Gastroesophageal sphincter (tissue), 4 donors: Measurements from ENCODE around the gene GCSAML. TPM values are rescaled to one million over a fixed set of nuclear protein-coding genes. Genes with fewer than 3 reads are reported as not detected.

Experiments used
- ATAC-seq: fragments of 150-250 bp; one replicate; pipeline ENCODE4 v1.9.1; 2016; ENCODE audit warnings: mild to moderate bottlenecking, moderate library complexity
- H3K27ac ChIP-seq, 4 donors: fragments of 200-600 bp; sonication (generic) in 3 of 4; 1 replicate in 3 of 4; 2 replicates in 1 of 4; pipeline ENCODE4 v1.5.1; 2016 to 2019
- H3K27me3 ChIP-seq: fragments of 200-600 bp; sonication (generic); one replicate; pipeline ENCODE4 v1.5.1; 2019
- H3K36me3 ChIP-seq, 2 donors: fragments of 200-600 bp; sonication (generic); one replicate each; pipeline ENCODE4 v1.5.1; 2019; ENCODE audit warnings: control low read depth in 1 of 2
- H3K4me1 ChIP-seq, 3 donors: fragments of 200-600 bp; sonication (generic); 1 replicate in 2 of 3; 2 replicates in 1 of 3; pipeline ENCODE4 v1.5.1; 2016 to 2019; ENCODE audit warnings: control low read depth in 2 of 3
- H3K4me3 ChIP-seq, 2 donors: fragments of 200-600 bp; sonication (generic); one replicate each; pipeline ENCODE4 v1.5.1; 2019; ENCODE audit warnings: mild to moderate bottlenecking in 1 of 2, moderate library complexity in 1 of 2
- H3K9me3 ChIP-seq, 3 donors: fragments of 200-600 bp; sonication (generic); one replicate each; pipeline ENCODE4 v1.5.1; 2017 to 2019; ENCODE audit warnings: control low read depth in 2 of 3
- CTCF ChIP-seq, 4 experiments: fragments of 200-600 bp in 2 of 4; fragments of 450-650 bp in 2 of 4; sonication (generic) in 1 of 4; IDR thresholded peaks; one replicate each; pipeline ENCODE4 v1.5.1; 2017 to 2019; ENCODE audit warnings: antibody characterized with exemption in 4 of 4, mild to moderate bottlenecking in 2 of 4, moderate library complexity in 2 of 4
- EP300 ChIP-seq: sonication (generic); formaldehyde crosslinking; IDR thresholded peaks from one replicate; pipeline ENCODE4 v1.6.1; 2017; ENCODE audit warnings: antibody characterized with exemption, mild to moderate bottlenecking
- POLR2A ChIP-seq, 2 donors: fragments of 450-650 bp; IDR thresholded peaks; one replicate each; pipeline ENCODE4 v1.6.1; 2017; ENCODE audit warnings: antibody characterized with exemption in 2 of 2, mild to moderate bottlenecking in 2 of 2, moderate library complexity in 1 of 2
- POLR2AphosphoS5 ChIP-seq: sonication (generic); formaldehyde crosslinking; IDR thresholded peaks from one replicate; pipeline ENCODE4 v1.6.1; 2017; ENCODE audit warnings: antibody characterized with exemption
- WGBS, 2 donors: methylation state at CpG; one replicate each; pipeline ENCODE4 v1.1.5; 2018; ENCODE audit warnings: low coverage in 1 of 2; 5-methylcytosine and 5-hydroxymethylcytosine counted together
- small RNA-seq, 4 donors: library from RNA; depleted of rRNA; stranded (forward); fragments of <200 nt; gene quantifications; one replicate each; pipeline ENCODE3, GENCODE V24; 2016
- total RNA-seq, 4 donors: library from RNA; depleted of rRNA; stranded (reverse); fragments of >200 nt; gene quantifications; one replicate each; pipeline ENCODE4 v1.1.0, GENCODE V29; 2016

Gene GCSAML
- total RNA-seq, 4 donors from 2014 or later = 0.31 to 4.1 (median 0.69) TPM

DNA sequence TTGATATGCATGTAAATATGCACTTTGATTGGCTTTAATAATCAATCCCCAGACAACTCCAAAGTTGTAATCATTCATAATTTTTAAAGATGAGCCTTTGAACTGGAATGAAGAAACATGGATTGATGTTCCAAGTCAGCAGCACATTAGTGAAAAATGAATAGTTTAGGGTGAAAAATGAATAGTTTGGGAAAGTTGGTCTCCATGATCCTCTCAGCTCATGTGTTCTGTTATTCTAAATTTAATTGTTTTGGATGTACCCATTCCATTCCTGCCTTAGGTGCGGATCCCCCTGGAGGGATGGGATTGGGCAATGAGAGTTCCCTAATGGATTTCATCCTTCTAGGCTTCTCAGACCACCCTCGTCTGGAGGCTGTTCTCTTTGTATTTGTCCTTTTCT is 56.4 kb downstream of the GCSAML start, which contains the start of gene OR2G3:
TSS of gene OR2G3 (plus strand) at position 301 of the 400 bp plus-strand sequence. CDS start at position 301, 0 bp downstream.
- TF ChIP-seq POLR2AphosphoS5 (no peak), CTCF (IDR thresholded peaks at IDR 0.05) (no peak), EP300 (no peak), POLR2A (IDR thresholded peaks at IDR 0.05) (no peak)
- Histone ChIP-seq H3K36me3 (no peaks in the 10 kb centered on the region), H3K27me3 (no peaks in the 10 kb centered on the region), H3K4me1 (no peaks in the 10 kb centered on the region), H3K27ac (no peak within 1 kb of the TSS), H3K9me3 (peaks cover 0 to 9% (median 0%) of the 10 kb centered on the region in 3 donors), H3K4me3 (no peak within 1 kb of the TSS)
- WGBS, 2 donors = 77 to 91% methylated on average over 2 of the region's 2 CpGs
- ATAC-seq = no peak

DNA sequence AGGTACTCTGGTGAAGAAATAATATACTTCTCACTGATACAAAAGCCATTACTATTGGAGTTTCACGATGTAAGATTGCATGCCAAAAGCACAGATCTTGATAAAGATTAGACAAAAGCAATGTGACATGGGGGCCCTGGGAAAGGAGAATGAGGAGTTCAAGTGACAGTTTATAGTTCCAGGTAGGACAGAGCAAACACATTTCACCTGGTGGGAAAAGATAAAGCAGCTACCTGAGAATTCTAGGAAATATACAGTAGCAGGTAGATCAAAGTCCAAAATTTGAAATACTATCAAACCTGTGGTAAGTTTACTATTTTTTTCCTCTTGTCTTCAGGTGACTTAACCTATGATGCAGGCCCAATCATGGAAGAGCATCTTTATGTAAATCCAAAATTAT is 64.5 kb downstream of the GCSAML start:
- Histone ChIP-seq H3K4me3 (no peak overlapping the region), H3K27ac (no peak overlapping the region), H3K36me3 (no peaks in the 10 kb centered on the region), H3K9me3 (peaks cover 0 to 9% (median 0%) of the 10 kb centered on the region in 3 donors), H3K27me3 (no peaks in the 10 kb centered on the region), H3K4me1 (no peaks in the 10 kb centered on the region)
- ATAC-seq = no peak
- 64 to 100% methylated on average over 1 of the region's 1 CpG for WGBS, 2 donors
- TF ChIP-seq POLR2A (IDR thresholded peaks at IDR 0.05) = no peak
- TF ChIP-seq POLR2AphosphoS5 = no peak
- no peak for TF ChIP-seq EP300
- TF ChIP-seq CTCF (IDR thresholded peaks at IDR 0.05) = no peak

DNA sequence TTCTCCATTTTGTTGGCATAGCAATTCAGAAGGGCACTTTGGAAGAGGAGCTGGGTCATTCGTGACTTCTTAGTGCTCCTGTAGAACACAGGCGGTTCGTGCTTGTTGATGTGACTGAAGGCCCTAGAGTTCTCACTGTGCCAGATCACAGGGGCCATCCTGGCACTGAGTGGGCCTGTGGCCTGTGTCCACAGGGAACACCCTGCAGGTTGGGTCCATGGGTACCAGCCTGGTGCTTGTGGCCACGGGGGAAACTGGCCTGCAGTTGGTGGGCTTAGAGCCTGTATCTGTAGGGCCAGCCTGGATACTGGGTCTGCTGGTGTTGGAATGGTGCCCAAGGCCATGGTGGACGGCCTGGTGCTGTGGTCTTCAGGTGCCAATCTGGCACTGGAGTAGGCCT is 65.7 kb downstream of the GCSAML start:
- 50 to 78% methylated on average over 1 to 2 of the region's 5 CpGs for WGBS, 2 donors
- ATAC-seq = no peak

More for the DNA sequence above, 65.7 kb downstream of the GCSAML start:
- no peak overlapping the region for H3K27ac ChIP-seq
- H3K4me1 ChIP-seq = no peaks in the 10 kb centered on the region
- no peaks in the 10 kb centered on the region for H3K36me3 ChIP-seq
- H3K4me3 ChIP-seq = no peak overlapping the region
- TF ChIP-seq POLR2A (IDR thresholded peaks at IDR 0.05) (no peak), POLR2AphosphoS5 (no peak), EP300 (no peak), CTCF (IDR thresholded peaks at IDR 0.05) (no peak)
- peaks cover 0 to 3% (median 0%) of the 10 kb centered on the region in 3 donors for H3K9me3 ChIP-seq
- no peaks in the 10 kb centered on the region for H3K27me3 ChIP-seq

Small RNA genes lying within 50 kb of the gene (small RNA-seq; reads per million reads assigned to genes)
- gene RF00026 = 0 reads per million in 4 donors

Other genes starting within 250 kb of the GCSAML start
- 10 to 100 TPM; 27.2 to 44.8 (median 40.6) TPM for gene ZNF496, start 217.3 kb upstream of the GCSAML start, total RNA-seq
- gene NLRP3, start 133.0 kb upstream of the GCSAML start, total RNA-seq = 1 to 10 TPM in 3 of 4 donors, under 1 TPM in 1; 0.66 to 3.7 (median 3.1) TPM
- gene OR2B11, start 91.0 kb upstream of the GCSAML start, total RNA-seq = not detected
- under 1 TPM in 1 of 4 donors, not detected in 3; 0.08 TPM for gene OR2C3, start 12.7 kb upstream of the GCSAML start, total RNA-seq
- gene OR2G2, start 39.2 kb downstream of the GCSAML start, total RNA-seq = not detected
- not detected for gene OR2G3, start 56.5 kb downstream of the GCSAML start, total RNA-seq
- gene OR13G1, start 130.6 kb downstream of the GCSAML start, total RNA-seq = not detected
- gene OR6F1, start 167.5 kb downstream of the GCSAML start, total RNA-seq = not detected
- gene OR14K1, start 189.5 kb downstream of the GCSAML start, total RNA-seq = not detected
- gene OR14A2, start 199.0 kb downstream of the GCSAML start, total RNA-seq = not detected
- gene OR1C1, start 211.4 kb downstream of the GCSAML start, total RNA-seq = not detected